Fibroblast of peridontal ligament (primary cell): ENCODE results near the gene SLC48A1.
A peak's percentile ranks its signal among the peaks of the same experiment; 100 is the strongest.

Experiments
- DNase-seq: peaks from one replicate; pipeline ENCODE4 v3.0.0-alpha.2; 2010; ENCODE audit errors: extremely low read depth

The SLC48A1 gene

GRCh38 chr12:47773062-47773857 is at the start of gene SLC48A1:
SLC48A1 (plus strand) TSS chr12:47773238; CDS start chr12:47773305, 67 bp downstream.
- DNase-seq, result peak; percentile 23

GRCh38 chr12:47725091-47725772 is 47.8 kb upstream of the SLC48A1 start, which contains the start of gene ENDOU:
ENDOU (minus strand) TSS chr12:47725490; CDS start chr12:47725413, 77 bp downstream.
- no peak for DNase-seq

GRCh38 chr12:47725893-47726292 is 47.1 kb upstream of the SLC48A1 start:
- DNase-seq, result peak; percentile 93

GRCh38 chr12:47729233-47729632 is 43.8 kb upstream of the SLC48A1 start:
- peak; percentile 78 for DNase-seq

- DNase-seq, result peak; percentile 45
Observed at GRCh38 chr12:47730341-47730744, 42.7 kb upstream of the SLC48A1 start.

GRCh38 chr12:47731723-47732122 is 41.3 kb upstream of the SLC48A1 start:
- DNase-seq, result no peak

GRCh38 chr12:47732504-47732903 is 40.5 kb upstream of the SLC48A1 start:
- no peak for DNase-seq

GRCh38 chr12:47733142-47733541 is 39.9 kb upstream of the SLC48A1 start:
- DNase-seq, result no peak

GRCh38 chr12:47734725-47735480 is 38.1 kb upstream of the SLC48A1 start:
- DNase-seq, result no peak

- DNase-seq, result no peak
Observed at GRCh38 chr12:47735649-47736048, 37.4 kb upstream of the SLC48A1 start.

GRCh38 chr12:47736216-47736615 is 36.8 kb upstream of the SLC48A1 start:
- no peak for DNase-seq

GRCh38 chr12:47736877-47737676 is 36.0 kb upstream of the SLC48A1 start:
- DNase-seq, result peak; percentile 79

- no peak for DNase-seq
Observed at GRCh38 chr12:47737936-47738594, 35.0 kb upstream of the SLC48A1 start.

- DNase-seq, result no peak
Observed at GRCh38 chr12:47739297-47739696, 33.7 kb upstream of the SLC48A1 start.

- DNase-seq, result no peak
Observed at GRCh38 chr12:47739979-47740378, 33.1 kb upstream of the SLC48A1 start.

GRCh38 chr12:47740606-47741339 is 32.3 kb upstream of the SLC48A1 start:
- DNase-seq, result no peak

GRCh38 chr12:47741340-47741703 is 31.7 kb upstream of the SLC48A1 start:
- no peak for DNase-seq

- peak; percentile 31 for DNase-seq
Observed at GRCh38 chr12:47742253-47742825, 30.7 kb upstream of the SLC48A1 start.

- DNase-seq, result no peak
Observed at GRCh38 chr12:47743311-47743860, 29.7 kb upstream of the SLC48A1 start.
